ENCODE results near the gene EPB41. TPM values are rescaled to one million over a fixed set of nuclear protein-coding genes. Genes with fewer than 3 reads are reported as not detected.

EPB41 gene
- total and polyA plus RNA-seq, 2 of the 8 experiments (the other 6 are each of a cell fraction or from before 2014, with no cell fraction given) = 36.7 to 109 TPM

- Histone ChIP-seq H3K79me1 (ENCODE audit: low read depth, low read length) (no peaks in the 10 kb centered on the region), H3K4ac (replicated peaks; ENCODE audit: insufficient read length, low read depth, low read length) (peak overlapping the region; percentile 21), H3K9ac (replicated peaks in 1 of 4; ENCODE audit: extremely low read depth in 1 of 4, low read depth in 3 of 4, low read length in 3 of 4) (no peak overlapping the region), H4K8ac (ENCODE audit: extremely low read depth, insufficient read depth, low read length) (no peak overlapping the region), H3K9me3 (ENCODE audit: insufficient read depth in 2 of 2, low read depth in 1 of 2, low read length in 1 of 2) (no peaks in the 10 kb centered on the region), H3K23me2 (ENCODE audit: low read depth, low read length) (no peaks in the 10 kb centered on the region), H2BK20ac (ENCODE audit: low read length) (no peak overlapping the region), H3K4me1 (replicated peaks in 1 of 4; ENCODE audit: control insufficient read depth in 3 of 4, insufficient read depth in 4 of 4, low read length in 3 of 4) (peaks cover 0 to 3% (median 1%) of the 10 kb centered on the region in 4 experiments; a peak in 2 of 7 replicates), H2BK5ac (ENCODE audit: low read depth, low read length) (no peak overlapping the region), H4K20me1 (replicated peaks in 1 of 2; ENCODE audit: control insufficient read depth in 1 of 2, insufficient read depth in 2 of 2, low read length in 2 of 2) (no peaks in the 10 kb centered on the region), H2AFZ (ENCODE audit: low read length) (no peak overlapping the region), H3K27me3 (replicated peaks in 1 of 4; ENCODE audit: control insufficient read depth in 3 of 4, extremely low read depth in 1 of 4, insufficient read depth in 3 of 4, low read length in 3 of 4) (peaks cover 0 to 6% (median under 1%) of the 10 kb centered on the region in 4 experiments; a peak in 3 of 7 replicates), H3K56ac (replicated peaks; ENCODE audit: insufficient read length, low read depth, low read length) (no peak overlapping the region), H3K18ac (ENCODE audit: extremely low read depth, low read length) (no peak overlapping the region; the same call in 1 of the 2 replicates), H2BK12ac (ENCODE audit: low read depth, low read length) (peak overlapping the region; percentile 75; the same call in 1 of the 2 replicates), H2AK5ac (ENCODE audit: low read depth, low read length) (no peak overlapping the region), H4K5ac (ENCODE audit: insufficient read length, low read depth, low read length) (no peak overlapping the region), H3K36me3 (ENCODE audit: control insufficient read depth in 2 of 4, insufficient read depth in 4 of 4, low read length in 3 of 4) (no peaks in the 10 kb centered on the region), H3K27ac (ENCODE audit: low read depth, low read length) (no peak overlapping the region), H3K23ac (ENCODE audit: insufficient read length) (no peak overlapping the region), H3K4me3 (ENCODE audit: extremely low read depth in 1 of 4, insufficient read depth in 2 of 4, low read depth in 3 of 4, low read length in 4 of 4) (no peak overlapping the region), H2BK15ac (ENCODE audit: low read length) (no peak overlapping the region), H4K91ac (replicated peaks; ENCODE audit: insufficient read length, low read length) (no peak overlapping the region), H3K79me2 (ENCODE audit: control insufficient read depth in 1 of 2, insufficient read depth in 2 of 2, low read length in 2 of 2) (no peaks in the 10 kb centered on the region), H3K14ac (ENCODE audit: insufficient read length) (no peak overlapping the region), H2BK120ac (replicated peaks; ENCODE audit: low read depth, low read length) (no peak overlapping the region), H3K4me2 (ENCODE audit: insufficient read depth in 1 of 2, low read depth in 2 of 2, low read length in 2 of 2) (no peak overlapping the region)
- CTCF ChIA-PET (ENCODE audit: partially characterized antibody) = interaction anchor here (0.6 to 12.1 kb wide), 36 partner anchors 9 to 420 kb away, joined by 3 to 130 read pairs (median 4); partner anchors contain the start of genes EPB41 and SRSF4
- POLR2A ChIA-PET (ENCODE audit: partially characterized antibody) = interaction anchor here (0.9 to 1.7 kb wide), 4 partner anchors 10 to 29 kb away, joined by 3 to 4 read pairs (median 4); partner anchors contain the start of gene EPB41
- WGBS, 2 experiments (ENCODE audit: extremely low coverage in 1 of 2, insufficient coverage in 1 of 2, insufficient read length in 1 of 2, insufficient replicate concordance in 2 of 2, low coverage in 1 of 2, low lambda C conversion rate in 2 of 2, missing lambda C conversion rate in 1 of 2) = 71% methylated on average over 8 of the region's 8 CpGs; no CpG with 5 or more reads in 1 of the 2 experiments
- peak in 1 of 2 experiments; percentile 63 for DNase-seq (ENCODE audit: low read depth in 1 of 2, low spot score in 2 of 2)
- peak; percentile 73 for FAIRE-seq
- TF ChIP-seq CTCF (IDR thresholded peaks at IDR 0.05; ENCODE audit: control extremely low read depth in 1 of 3, insufficient read depth in 1 of 3, low read depth in 1 of 3, low read length in 3 of 3) = peak; percentile 68 to 83 (median 73)
- no peak for TF ChIP-seq SAP30 (IDR thresholded peaks at IDR 0.05; ENCODE audit: insufficient read depth, insufficient replicate concordance, low read length)
- no peak for TF ChIP-seq ATF3 (IDR thresholded peaks at IDR 0.05; ENCODE audit: insufficient read depth, low read depth, low read length)
- no peak for TF ChIP-seq BCL11A (IDR thresholded peaks at IDR 0.05; ENCODE audit: low read depth in 2 of 2, low read length in 2 of 2)
- TF ChIP-seq ATF2 (IDR thresholded peaks at IDR 0.05; ENCODE audit: low read length) = no peak
Observed at GRCh38 chr1:28893403-28894102, 20.8 kb upstream of the EPB41 start.
